Measurements from ENCODE around the gene METTL6. TPM values are rescaled to one million over a fixed set of nuclear protein-coding genes. Genes with fewer than 3 reads are reported as not detected.
"Not testable (repeated sequence)": the region's sequence is repeated elsewhere in the genome, so short reads cannot be mapped to it uniquely, and the experiment has no call there.

Gene METTL6
- total RNA-seq, 1 donor from 2014 or later = 19.7 TPM

DNA sequence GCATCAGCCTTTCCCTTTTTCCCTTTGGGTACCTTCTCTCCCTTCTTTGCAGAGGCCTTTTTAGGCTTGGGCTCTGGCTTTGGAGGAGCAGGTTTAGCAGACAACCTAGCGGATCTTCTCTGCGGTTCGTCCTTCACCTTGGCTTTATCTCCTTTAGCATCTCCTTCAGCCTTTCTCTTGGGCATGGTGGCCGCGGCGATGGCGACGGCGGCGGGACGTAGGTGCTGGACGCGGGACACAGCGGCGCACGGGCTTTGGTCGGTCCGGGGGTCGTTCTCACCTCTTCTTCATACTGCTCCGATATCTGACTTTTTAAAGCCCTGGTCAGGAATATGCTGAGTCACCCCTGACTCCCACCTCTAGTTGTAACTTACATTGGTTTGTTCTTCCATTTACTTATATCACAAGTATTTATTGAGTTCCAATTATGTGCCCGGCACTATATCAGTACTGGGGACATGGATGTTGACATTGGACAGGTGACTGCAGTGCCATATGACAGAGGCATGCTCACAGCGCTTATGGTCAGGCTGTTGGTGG lies 51.8 kb downstream of the METTL6 start:
- Mint-ChIP-seq H3K27me3 (ENCODE audit: low read depth) (no peaks in the 10 kb centered on the region), H3K9me3 (ENCODE audit: low read depth) (no peaks in the 10 kb centered on the region), H3K4me1 (ENCODE audit: low read depth) (peaks cover 4% of the 10 kb centered on the region), H3K36me3 (ENCODE audit: low read depth) (no peaks in the 10 kb centered on the region), H3K4me3 (ENCODE audit: unreplicated experiment) (no peak overlapping the region), H3K27ac (ENCODE audit: unreplicated experiment) (no peak overlapping the region)
- DNase-seq (ENCODE audit: low spot score) = no peak
- TF ChIP-seq, protein P1, sequence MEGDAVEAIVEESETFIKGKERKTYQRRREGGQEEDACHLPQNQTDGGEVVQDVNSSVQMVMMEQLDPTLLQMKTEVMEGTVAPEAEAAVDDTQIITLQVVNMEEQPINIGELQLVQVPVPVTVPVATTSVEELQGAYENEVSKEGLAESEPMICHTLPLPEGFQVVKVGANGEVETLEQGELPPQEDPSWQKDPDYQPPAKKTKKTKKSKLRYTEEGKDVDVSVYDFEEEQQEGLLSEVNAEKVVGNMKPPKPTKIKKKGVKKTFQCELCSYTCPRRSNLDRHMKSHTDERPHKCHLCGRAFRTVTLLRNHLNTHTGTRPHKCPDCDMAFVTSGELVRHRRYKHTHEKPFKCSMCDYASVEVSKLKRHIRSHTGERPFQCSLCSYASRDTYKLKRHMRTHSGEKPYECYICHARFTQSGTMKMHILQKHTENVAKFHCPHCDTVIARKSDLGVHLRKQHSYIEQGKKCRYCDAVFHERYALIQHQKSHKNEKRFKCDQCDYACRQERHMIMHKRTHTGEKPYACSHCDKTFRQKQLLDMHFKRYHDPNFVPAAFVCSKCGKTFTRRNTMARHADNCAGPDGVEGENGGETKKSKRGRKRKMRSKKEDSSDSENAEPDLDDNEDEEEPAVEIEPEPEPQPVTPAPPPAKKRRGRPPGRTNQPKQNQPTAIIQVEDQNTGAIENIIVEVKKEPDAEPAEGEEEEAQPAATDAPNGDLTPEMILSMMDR (IDR thresholded peaks at IDR 0.05) = no peak

DNA sequence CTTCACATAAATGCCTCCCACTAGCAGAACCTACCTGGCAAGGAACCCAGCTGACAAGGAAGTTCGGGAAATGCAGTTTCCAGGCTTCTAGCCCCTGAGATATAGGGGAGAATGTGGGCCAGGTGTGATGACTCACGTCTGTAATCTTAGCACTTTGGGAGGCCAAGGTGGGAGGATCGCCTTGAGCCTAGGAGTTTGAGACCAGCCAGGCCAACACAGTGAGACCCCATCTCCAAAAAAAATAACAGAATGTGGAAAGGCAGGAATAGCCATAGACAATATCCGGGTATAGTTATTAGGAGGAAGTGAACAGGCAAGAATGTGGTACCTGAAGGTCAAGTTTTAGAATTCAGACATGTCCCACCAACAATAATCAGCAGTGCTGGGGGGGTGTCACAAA lies 54.4 kb downstream of the METTL6 start:
- H3K4me1 Mint-ChIP-seq (ENCODE audit: low read depth) = peaks cover 2% of the 10 kb centered on the region
- no peak for DNase-seq (ENCODE audit: low spot score)
- H3K27me3 Mint-ChIP-seq (ENCODE audit: low read depth) = no peaks in the 10 kb centered on the region
- H3K9me3 Mint-ChIP-seq (ENCODE audit: low read depth) = peaks cover 2% of the 10 kb centered on the region
- H3K36me3 Mint-ChIP-seq (ENCODE audit: low read depth) = no peaks in the 10 kb centered on the region
- TF ChIP-seq, protein P1 (IDR thresholded peaks at IDR 0.05) = no peak
- no peak overlapping the region for H3K27ac Mint-ChIP-seq (ENCODE audit: unreplicated experiment)
- H3K4me3 Mint-ChIP-seq (ENCODE audit: unreplicated experiment) = no peak overlapping the region

DNA sequence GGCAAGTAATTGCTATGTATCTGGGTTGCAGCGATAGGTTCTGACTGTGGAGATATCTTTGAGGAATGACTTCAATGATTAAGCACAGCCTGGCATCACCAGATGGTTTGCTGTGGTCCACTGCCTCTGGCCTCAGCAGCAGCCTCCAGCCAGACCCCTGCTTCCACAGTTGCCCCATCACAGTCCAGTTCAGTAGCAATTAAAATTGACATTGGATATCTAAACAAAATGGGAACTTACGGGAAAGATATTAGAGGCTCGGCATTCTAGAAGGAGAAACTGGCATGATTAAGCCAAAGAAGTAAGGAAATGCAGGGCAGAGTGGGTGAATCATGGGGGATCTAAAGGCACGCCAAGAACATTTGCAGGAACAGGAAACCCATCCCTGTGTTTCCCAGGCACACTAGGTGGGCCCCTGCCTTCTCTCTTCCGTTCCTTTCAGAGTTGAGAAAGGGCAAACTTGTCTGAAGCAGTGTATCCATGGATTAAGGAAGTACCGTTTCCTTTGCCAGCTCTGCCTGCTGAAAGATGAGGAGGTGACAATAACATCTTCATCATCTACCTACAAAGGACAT lies 58.7 kb downstream of the METTL6 start:
- no peak for DNase-seq (ENCODE audit: low spot score)
- Mint-ChIP-seq H3K9me3 (ENCODE audit: low read depth) (peaks cover 6% of the 10 kb centered on the region), H3K27ac (ENCODE audit: unreplicated experiment) (no peak overlapping the region), H3K4me3 (ENCODE audit: unreplicated experiment) (no peak overlapping the region), H3K4me1 (ENCODE audit: low read depth) (peaks cover 14% of the 10 kb centered on the region), H3K27me3 (ENCODE audit: low read depth) (no peaks in the 10 kb centered on the region), H3K36me3 (ENCODE audit: low read depth) (peaks cover 2% of the 10 kb centered on the region)
- TF ChIP-seq, protein P1 (IDR thresholded peaks at IDR 0.05) = no peak

- H3K4me1 Mint-ChIP-seq (ENCODE audit: low read depth) = peaks cover 27% of the 10 kb centered on the region
- peaks cover 6% of the 10 kb centered on the region for H3K9me3 Mint-ChIP-seq (ENCODE audit: low read depth)
- no peak overlapping the region for H3K27ac Mint-ChIP-seq (ENCODE audit: unreplicated experiment)
- no peaks in the 10 kb centered on the region for H3K27me3 Mint-ChIP-seq (ENCODE audit: low read depth)
- TF ChIP-seq, protein P1 (IDR thresholded peaks at IDR 0.05) = no peak
- no peak overlapping the region for H3K4me3 Mint-ChIP-seq (ENCODE audit: unreplicated experiment)
- DNase-seq (ENCODE audit: low spot score) = no peak
- H3K36me3 Mint-ChIP-seq (ENCODE audit: low read depth) = peaks cover 2% of the 10 kb centered on the region
Observed at GRCh38 chr3:15367059-15367458, 60.3 kb downstream of the METTL6 start.

GRCh38 chr3:15364078-15364477 lies 63.3 kb downstream of the METTL6 start:
- not testable (repeated sequence) for H3K9me3 Mint-ChIP-seq (ENCODE audit: low read depth); DNase-seq (ENCODE audit: low spot score); H3K4me3 Mint-ChIP-seq (ENCODE audit: unreplicated experiment); H3K27me3 Mint-ChIP-seq (ENCODE audit: low read depth); H3K27ac Mint-ChIP-seq (ENCODE audit: unreplicated experiment); H3K36me3 Mint-ChIP-seq (ENCODE audit: low read depth)
- H3K4me1 Mint-ChIP-seq (ENCODE audit: low read depth) = peaks cover 48% of the 10 kb centered on the region

Measured in chondrocyte (in vitro differentiated cells).